Measurements from ENCODE around the gene NOL6. TPM values are rescaled to one million over a fixed set of nuclear protein-coding genes. Genes with fewer than 3 reads are reported as not detected.

The NOL6 gene
- total and polyA plus RNA-seq, 2 experiments from 2014 or later = 25.0 to 58.4 TPM

- Histone ChIP-seq H3K4me1 (ENCODE audit: insufficient read depth) (peaks cover 4% of the 10 kb centered on the region; the same call in 1 of the 2 replicates), H3K36me3 (ENCODE audit: insufficient read depth) (peaks cover 20% of the 10 kb centered on the region), H3K4me3 (no peak overlapping the region), H3K4me2 (no peak overlapping the region), H3K79me2 (replicated peaks; ENCODE audit: insufficient read depth) (peaks cover 21% of the 10 kb centered on the region), H3K9me2 (ENCODE audit: insufficient read depth) (no peaks in the 10 kb centered on the region), H4K20me1 (replicated peaks; ENCODE audit: insufficient read depth) (no peaks in the 10 kb centered on the region), H3K27ac (ENCODE audit: low read depth) (no peak overlapping the region), H3F3A (replicated peaks; ENCODE audit: low read depth) (0 out of 2 replicates have a peak, but pooled peaks cover 3% of the 10 kb centered on the region), H2AFZ (no peak overlapping the region), H3K27me3 (ENCODE audit: insufficient read depth) (no peaks in the 10 kb centered on the region)
- no peak overlapping the region; the same call in 2 of the 3 replicates for H3K4me3 Mint-ChIP-seq
- H3K9me3 Mint-ChIP-seq = no peaks in the 10 kb centered on the region
- no peak overlapping the region for H3K27ac Mint-ChIP-seq
- H3K27me3 Mint-ChIP-seq (ENCODE audit: insufficient read depth, low read depth, poor library complexity) = peaks cover 11% of the 10 kb centered on the region
- DNase-seq (ENCODE audit: low spot score) (no peak), ATAC-seq (no peak)
- H3K36me3 Mint-ChIP-seq (ENCODE audit: low read depth) = peaks cover 84% of the 10 kb centered on the region
- TF ChIP-seq ZNF331 (CRISPR knock-in tag; IDR thresholded peaks at IDR 0.05; ENCODE audit: low read depth) (no peak), ZNF114 (CRISPR knock-in tag; IDR thresholded peaks at IDR 0.05) (no peak), ETS1 (IDR thresholded peaks at IDR 0.05) (no peak), POLR2AphosphoS5 (IDR thresholded peaks at IDR 0.05; ENCODE audit: low read depth) (no peak)
- H3K4me1 Mint-ChIP-seq = peaks cover 4% of the 10 kb centered on the region; the same call in 1 of the 3 replicates
These were observed 5.5 kb downstream of the NOL6 start for GRCh38 chr9:33468215-33468730.

GRCh38 chr9:33467526-33467925, 6.2 kb downstream of the NOL6 start:
- Mint-ChIP-seq H3K9me3 (no peaks in the 10 kb centered on the region), H3K36me3 (ENCODE audit: low read depth) (peaks cover 91% of the 10 kb centered on the region), H3K4me1 (peaks cover 3% of the 10 kb centered on the region; the same call in 1 of the 3 replicates), H3K27me3 (ENCODE audit: insufficient read depth, low read depth, poor library complexity) (peaks cover 11% of the 10 kb centered on the region), H3K27ac (no peak overlapping the region), H3K4me3 (no peak overlapping the region)
- DNase-seq (ENCODE audit: low spot score) = no peak
- peaks cover 20% of the 10 kb centered on the region for H3K36me3 ChIP-seq (ENCODE audit: insufficient read depth)
- peaks cover under 1% of the 10 kb centered on the region; the same call in 1 of the 2 replicates for H3K4me1 ChIP-seq (ENCODE audit: insufficient read depth)
- H3K27me3 ChIP-seq (ENCODE audit: insufficient read depth) = no peaks in the 10 kb centered on the region
- no peak overlapping the region for H3K27ac ChIP-seq (ENCODE audit: low read depth)
- H3K79me2 ChIP-seq (replicated peaks; ENCODE audit: insufficient read depth) = peaks cover 13% of the 10 kb centered on the region
- H3F3A ChIP-seq (replicated peaks; ENCODE audit: low read depth) = 0 out of 2 replicates have a peak, but pooled peaks cover 3% of the 10 kb centered on the region
- TF ChIP-seq EZH2 (IDR thresholded peaks at IDR 0.05; ENCODE audit: low read depth, unreplicated experiment) (no peak), STAT1 (IDR thresholded peaks at IDR 0.05; ENCODE audit: unreplicated experiment) (no peak), ZNF114 (CRISPR knock-in tag; IDR thresholded peaks at IDR 0.05) (no peak), CTCF (conservative IDR thresholded peaks at IDR 0.05; ENCODE audit: low read depth in 2 of 2) (no peak), CREB1 (CRISPR knock-in tag; IDR thresholded peaks at IDR 0.05; ENCODE audit: low read depth) (no peak), JUNB (IDR thresholded peaks at IDR 0.05; ENCODE audit: unreplicated experiment) (no peak), ZNF331 (CRISPR knock-in tag; IDR thresholded peaks at IDR 0.05; ENCODE audit: low read depth) (no peak), NANOG (IDR thresholded peaks at IDR 0.05; ENCODE audit: borderline replicate concordance) (no peak)
- H3K9me2 ChIP-seq (ENCODE audit: insufficient read depth) = no peaks in the 10 kb centered on the region
- H2AFZ ChIP-seq = no peak overlapping the region
- no peaks in the 10 kb centered on the region for H4K20me1 ChIP-seq (replicated peaks; ENCODE audit: insufficient read depth)
- no peak for ATAC-seq
- no peak overlapping the region for H3K4me2 ChIP-seq
- no peak overlapping the region for H3K4me3 ChIP-seq

Measured in GM23338 (cell line).